Activated naive CD4-positive, alpha-beta T cell treated with anti-CD3 and anti-CD28 coated beads, Interleukin-2, amount 50 U/mL, for 24 hours (primary cell): Measurements from ENCODE around the gene LIX1L.

Experiments used
- H3K27ac Mint-ChIP-seq: one replicate; pipeline ENCODE4 v1.8.0; 2021; ENCODE audit warnings: mild to moderate bottlenecking, mixed read lengths
- H3K27me3 Mint-ChIP-seq: one replicate; pipeline ENCODE4 v1.8.0; 2021; ENCODE audit warnings: mixed read lengths
- H3K36me3 Mint-ChIP-seq: one replicate; pipeline ENCODE4 v1.8.0; 2021; ENCODE audit warnings: mixed read lengths
- H3K4me1 Mint-ChIP-seq: one replicate; pipeline ENCODE4 v1.8.0; 2021; ENCODE audit warnings: mixed read lengths
- H3K4me3 Mint-ChIP-seq: one replicate; pipeline ENCODE4 v1.8.0; 2021; ENCODE audit warnings: mild to moderate bottlenecking, mixed read lengths
- H3K9me3 Mint-ChIP-seq: one replicate; pipeline ENCODE4 v1.8.0; 2021; ENCODE audit warnings: mixed read lengths

LIX1L gene

DNA sequence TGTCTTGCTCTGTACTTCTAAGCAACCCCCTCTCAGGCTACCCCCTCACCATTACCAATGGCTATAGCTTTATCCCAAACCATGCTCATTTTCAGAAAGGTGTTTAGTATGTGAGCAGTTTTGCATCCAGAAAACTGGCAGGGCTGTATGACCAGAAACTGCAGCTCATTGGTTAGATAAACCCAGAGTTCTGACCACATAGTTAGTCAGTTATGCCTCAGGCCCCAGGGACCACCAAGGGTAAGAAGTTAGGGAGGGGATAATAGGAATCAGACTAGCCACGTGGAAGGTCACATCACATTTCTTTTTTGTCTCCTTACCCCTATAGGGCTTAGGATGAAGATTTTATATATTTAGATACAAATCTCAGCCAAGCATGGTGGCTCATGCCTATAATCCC lies 49.2 kb downstream of the LIX1L start:
- Mint-ChIP-seq H3K9me3 (no peaks in the 10 kb centered on the region), H3K4me1 (peaks cover 8% of the 10 kb centered on the region), H3K27me3 (no peaks in the 10 kb centered on the region), H3K27ac (no peak overlapping the region), H3K36me3 (peaks cover 5% of the 10 kb centered on the region), H3K4me3 (no peak overlapping the region)

DNA sequence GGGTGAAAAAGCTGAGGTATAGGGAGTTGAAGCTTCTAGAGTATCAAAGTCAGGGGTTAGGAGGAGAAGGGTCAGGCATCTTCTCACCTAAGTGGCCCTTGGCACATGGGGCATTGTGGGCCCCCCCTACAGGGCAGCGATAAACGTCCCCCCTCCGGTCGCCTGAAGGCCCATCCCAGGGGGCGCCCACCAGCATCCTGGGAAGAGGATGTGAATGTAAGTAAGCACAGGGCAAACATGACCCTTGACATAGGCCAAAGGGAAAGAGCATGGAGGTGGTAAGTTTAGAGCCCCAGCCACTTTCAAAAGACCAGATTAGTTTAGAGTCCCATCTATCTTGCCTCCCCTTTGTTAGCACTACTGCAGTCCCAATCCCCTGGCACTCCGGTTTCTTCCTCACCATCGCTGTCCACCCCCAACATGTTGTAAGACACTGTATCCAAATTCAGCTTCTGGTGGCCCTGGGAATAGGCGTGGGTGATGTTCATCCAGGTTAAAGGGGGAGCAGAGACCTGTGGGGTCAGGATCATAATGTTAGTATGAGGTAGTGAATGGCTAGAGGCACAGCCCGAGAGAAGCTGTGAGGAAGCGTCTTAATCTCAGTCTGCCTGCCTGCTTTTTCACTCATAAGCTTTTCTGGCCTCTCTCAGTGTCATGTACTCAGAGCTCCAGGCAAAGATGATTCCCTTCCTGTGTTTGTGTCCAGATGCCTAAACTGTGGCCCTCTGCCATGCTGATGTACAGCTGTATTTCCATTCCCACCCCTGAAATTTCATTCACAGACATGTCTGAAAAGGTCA lies 50.7 kb downstream of the LIX1L start:
- Mint-ChIP-seq H3K27ac (no peak overlapping the region), H3K4me1 (peaks cover 6% of the 10 kb centered on the region), H3K27me3 (no peaks in the 10 kb centered on the region), H3K36me3 (peaks cover 7% of the 10 kb centered on the region), H3K9me3 (no peaks in the 10 kb centered on the region), H3K4me3 (no peak overlapping the region)

DNA sequence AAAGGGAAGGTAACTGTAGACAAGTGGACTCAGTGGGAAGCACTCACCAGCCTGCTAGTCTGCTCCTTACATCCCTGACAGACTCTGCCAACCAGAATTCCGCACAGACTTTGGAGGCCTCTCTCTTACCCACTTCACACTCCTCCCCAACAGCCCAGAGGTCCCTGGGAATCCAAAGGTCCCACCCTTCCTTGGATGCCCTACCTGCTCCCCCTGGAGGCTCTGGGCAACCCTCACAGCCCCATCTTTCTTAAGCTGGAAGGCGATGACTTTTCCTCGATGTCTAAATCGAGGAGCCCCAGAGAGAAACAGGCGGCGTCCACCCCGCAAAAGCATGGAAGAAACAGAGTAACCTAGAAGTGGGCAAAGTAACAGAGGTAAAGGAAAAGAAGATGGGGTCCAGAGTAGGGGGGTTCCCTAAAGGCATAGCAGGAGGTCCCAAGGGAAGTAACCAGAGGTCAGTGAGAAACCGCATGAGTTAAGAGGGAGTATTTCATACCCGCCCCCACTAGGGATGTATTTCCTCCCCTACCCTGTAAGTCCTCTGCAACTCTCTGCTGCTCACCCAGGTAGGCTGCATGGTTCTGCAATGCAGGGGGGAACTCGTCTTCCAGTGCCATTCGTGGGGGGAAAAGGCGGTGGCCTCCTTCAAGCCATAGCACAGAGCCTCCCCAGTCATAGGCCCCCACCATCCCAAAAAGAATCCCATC lies 56.4 kb downstream of the LIX1L start:
- peaks cover 8% of the 10 kb centered on the region for H3K36me3 Mint-ChIP-seq
- no peaks in the 10 kb centered on the region for H3K9me3 Mint-ChIP-seq
- no peaks in the 10 kb centered on the region for H3K27me3 Mint-ChIP-seq
- H3K27ac Mint-ChIP-seq: peak overlapping the region; percentile 43
- no peaks in the 10 kb centered on the region for H3K4me1 Mint-ChIP-seq
- no peak overlapping the region for H3K4me3 Mint-ChIP-seq

DNA sequence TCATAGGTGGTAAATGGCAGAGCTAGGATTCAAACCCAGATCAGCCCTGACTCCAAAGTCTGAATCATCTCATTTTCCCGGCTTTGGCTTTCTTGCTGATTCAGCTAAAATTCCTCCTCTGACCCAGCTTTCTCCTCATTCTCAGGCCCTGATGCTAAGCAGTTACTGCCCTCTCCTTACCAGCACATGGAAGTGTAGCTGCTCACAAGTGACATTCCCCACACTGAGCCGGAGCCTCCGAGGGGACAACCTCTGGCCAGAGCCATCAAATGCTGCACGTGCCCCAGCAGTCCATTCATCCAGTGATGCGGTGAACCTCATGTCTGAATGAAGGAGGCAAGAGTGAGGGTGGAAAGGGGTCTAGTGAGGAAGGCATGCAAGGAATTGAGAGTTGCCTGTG lies 59.1 kb downstream of the LIX1L start:
- H3K27ac Mint-ChIP-seq: no peak overlapping the region

DNA sequence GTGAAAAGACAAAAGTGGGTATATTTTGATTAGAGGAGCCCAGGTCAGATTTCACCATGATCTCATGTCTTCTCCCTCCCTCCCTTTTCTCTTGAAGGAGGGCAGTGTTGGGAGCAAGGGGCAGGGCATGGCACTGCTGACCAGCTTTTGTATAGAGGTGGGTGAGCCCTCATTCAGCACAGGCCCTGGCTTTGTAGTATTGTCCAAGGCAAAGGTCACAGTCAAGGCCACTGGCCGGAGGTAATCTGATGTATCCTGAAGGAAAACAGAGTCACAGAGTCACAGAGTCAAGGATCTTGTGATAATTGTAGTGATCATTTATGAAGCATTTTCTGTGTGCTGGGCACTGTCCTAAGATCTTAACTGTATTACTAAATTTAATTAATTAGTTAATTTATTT lies 59.8 kb downstream of the LIX1L start:
- Mint-ChIP-seq H3K36me3 (peaks cover 5% of the 10 kb centered on the region), H3K9me3 (no peaks in the 10 kb centered on the region), H3K4me1 (no peaks in the 10 kb centered on the region), H3K27me3 (no peaks in the 10 kb centered on the region), H3K4me3 (no peak overlapping the region), H3K27ac (no peak overlapping the region)

More for the DNA sequence above, 59.1 kb downstream of the LIX1L start:
- H3K4me3 Mint-ChIP-seq: no peak overlapping the region
- peaks cover 5% of the 10 kb centered on the region for H3K36me3 Mint-ChIP-seq
- H3K4me1 Mint-ChIP-seq: no peaks in the 10 kb centered on the region
- no peaks in the 10 kb centered on the region for H3K27me3 Mint-ChIP-seq
- H3K9me3 Mint-ChIP-seq: no peaks in the 10 kb centered on the region

DNA sequence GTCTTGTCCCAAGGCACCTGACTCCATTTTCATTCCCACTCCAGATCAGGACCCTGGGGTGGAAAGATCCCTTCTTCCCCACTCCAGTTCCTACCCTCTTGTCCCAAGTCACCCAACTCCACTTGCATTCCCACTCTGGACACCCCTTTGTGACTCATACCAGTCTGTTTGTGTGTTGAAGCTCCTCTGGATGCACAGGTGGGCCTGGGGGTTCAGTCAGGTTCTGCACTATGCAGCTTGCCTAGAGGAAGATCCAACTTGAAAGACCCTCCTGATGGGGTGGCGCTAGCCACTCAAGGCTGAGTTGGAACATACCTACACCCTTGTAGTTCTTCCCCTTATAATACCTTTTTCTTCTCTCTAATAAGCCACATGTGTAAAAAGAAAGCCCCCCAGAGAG lies 62.3 kb downstream of the LIX1L start:
- Mint-ChIP-seq H3K27ac (no peak overlapping the region), H3K4me3 (no peak overlapping the region), H3K27me3 (no peaks in the 10 kb centered on the region), H3K36me3 (peaks cover 3% of the 10 kb centered on the region), H3K4me1 (no peaks in the 10 kb centered on the region), H3K9me3 (no peaks in the 10 kb centered on the region)

DNA sequence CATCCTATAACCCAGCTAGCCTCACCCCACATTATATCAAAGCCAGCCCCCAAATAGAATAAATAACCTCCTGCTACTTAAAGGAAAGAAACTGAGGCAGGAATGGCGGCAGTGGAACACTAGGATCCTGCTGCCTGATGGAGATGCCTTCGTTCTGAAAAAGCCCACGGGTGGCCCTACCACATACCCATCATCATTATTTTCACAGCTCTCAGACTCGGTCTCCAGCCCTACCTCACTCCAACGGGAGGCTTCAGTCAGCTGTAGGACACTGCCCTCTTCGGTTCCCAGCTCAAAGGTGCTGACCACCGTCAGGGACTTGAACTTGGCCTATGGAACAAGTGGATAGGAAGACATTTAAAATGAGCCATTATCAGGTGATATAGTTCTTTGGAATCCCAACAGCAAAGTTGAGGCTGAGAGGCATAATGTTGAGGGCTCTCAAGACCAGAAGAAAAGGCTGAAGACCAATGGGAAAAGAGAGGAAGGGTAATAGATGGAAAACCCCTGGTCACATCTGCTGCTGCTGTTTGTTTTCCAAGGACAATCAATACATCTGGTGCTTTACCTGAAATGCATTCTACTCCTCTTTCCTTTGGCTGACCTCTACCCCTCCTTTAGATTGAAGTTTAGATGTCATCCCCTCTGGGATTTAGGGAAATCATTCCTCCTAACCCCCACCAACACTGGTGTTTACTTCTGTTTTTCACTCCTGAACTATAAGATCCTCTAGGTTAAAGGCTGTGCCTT lies 64.3 kb downstream of the LIX1L start:
- Mint-ChIP-seq H3K4me3 (no peak overlapping the region), H3K27ac (no peak overlapping the region), H3K9me3 (no peaks in the 10 kb centered on the region), H3K27me3 (no peaks in the 10 kb centered on the region), H3K4me1 (no peaks in the 10 kb centered on the region), H3K36me3 (peaks cover 3% of the 10 kb centered on the region)

DNA sequence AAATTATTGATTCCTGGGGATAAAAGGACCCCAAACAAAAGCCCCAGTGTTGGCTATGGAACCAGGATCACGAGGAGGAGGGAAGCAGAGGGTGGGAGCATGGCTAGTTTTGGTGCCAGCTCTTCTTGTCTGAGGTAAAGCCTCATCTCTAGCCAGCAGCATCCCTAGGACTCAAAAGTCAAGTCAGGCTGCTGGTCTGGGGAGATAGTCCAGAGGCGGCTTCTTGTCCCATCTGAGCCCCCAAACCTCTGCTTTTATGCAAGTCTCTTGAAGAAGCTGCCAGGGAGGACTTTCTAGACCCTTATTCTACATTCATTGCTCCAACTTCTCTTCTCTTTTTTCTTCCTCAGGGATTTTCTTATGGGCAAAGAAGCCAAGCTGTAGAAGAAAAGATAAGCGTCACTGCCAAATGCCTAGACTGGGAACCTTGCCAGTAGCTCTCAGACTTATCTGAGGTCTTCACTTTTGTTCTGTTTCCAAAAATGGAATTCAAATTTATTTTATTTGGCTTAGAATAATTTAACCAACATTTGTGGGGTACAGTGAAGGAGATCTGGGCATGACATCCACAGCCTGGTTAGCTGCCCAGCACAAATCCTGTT lies 65.2 kb downstream of the LIX1L start:
- Mint-ChIP-seq H3K4me1 (no peaks in the 10 kb centered on the region), H3K9me3 (no peaks in the 10 kb centered on the region), H3K36me3 (no peaks in the 10 kb centered on the region), H3K4me3 (no peak overlapping the region), H3K27me3 (no peaks in the 10 kb centered on the region), H3K27ac (no peak overlapping the region)

DNA sequence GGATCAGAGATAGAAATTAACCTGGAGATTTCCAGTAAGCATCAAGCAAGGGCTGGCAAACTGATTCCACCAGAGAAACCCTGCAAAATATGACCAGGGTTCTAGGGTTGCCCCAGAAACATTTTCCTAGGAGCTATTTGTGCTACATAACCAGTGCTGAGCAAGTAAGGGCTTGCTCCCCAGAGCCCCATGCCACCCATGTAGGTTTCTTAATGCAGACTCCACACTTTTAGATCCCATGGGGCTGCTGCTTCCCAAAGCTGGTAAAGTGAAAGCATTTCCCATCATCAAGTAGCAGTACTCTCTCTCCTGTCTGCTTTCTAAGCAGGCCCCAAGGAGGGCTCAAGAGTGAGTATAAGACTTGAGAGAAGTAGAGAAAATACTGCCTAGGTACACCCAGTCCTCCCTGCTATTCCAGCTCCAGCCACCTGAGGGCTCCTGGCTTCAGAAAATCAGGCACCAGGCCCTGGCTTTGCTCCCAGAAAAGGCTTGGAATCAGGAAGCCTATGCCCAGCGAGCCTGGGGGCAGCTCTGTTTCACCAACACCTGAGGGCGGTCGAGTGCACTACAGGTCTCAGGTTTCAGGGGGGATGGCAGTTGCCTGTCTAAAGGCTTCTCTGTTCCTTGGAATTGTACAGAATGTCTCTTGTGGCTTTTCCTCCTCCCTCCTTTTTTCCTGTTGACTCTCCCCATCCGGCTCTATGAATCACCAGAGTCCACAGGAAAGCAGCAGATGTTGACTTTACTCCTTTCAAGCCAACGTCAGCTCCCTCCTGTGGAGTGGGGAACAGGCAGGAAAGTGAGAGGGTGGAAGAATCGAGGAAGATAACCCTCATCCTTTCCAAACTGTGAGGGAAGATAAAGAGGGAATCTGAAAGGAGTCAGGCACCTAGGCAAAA lies 66.0 kb downstream of the LIX1L start:
- Mint-ChIP-seq H3K4me3 (no peak overlapping the region), H3K27me3 (no peaks in the 10 kb centered on the region), H3K36me3 (no peaks in the 10 kb centered on the region), H3K27ac (no peak overlapping the region), H3K9me3 (no peaks in the 10 kb centered on the region), H3K4me1 (peaks cover 2% of the 10 kb centered on the region)

DNA sequence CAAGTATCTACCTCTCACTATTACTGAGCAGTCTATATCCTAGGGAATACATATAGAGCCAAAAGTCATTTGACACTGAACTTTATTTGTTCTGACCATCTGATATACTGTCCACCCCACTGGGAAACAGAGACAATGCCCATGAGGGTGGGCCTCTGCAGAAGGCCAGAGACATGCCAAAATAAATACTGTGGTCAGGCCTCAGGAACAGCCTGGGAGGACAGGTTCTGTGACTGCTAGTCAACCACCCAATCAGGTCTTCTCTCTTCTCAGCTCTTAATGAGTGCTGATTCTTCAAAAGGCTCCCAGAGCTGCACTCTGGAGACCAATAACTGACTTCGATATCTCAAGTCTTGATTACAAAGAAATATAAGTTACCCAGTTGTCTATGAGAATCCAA lies 66.7 kb downstream of the LIX1L start:
- no peak overlapping the region for H3K27ac Mint-ChIP-seq

DNA sequence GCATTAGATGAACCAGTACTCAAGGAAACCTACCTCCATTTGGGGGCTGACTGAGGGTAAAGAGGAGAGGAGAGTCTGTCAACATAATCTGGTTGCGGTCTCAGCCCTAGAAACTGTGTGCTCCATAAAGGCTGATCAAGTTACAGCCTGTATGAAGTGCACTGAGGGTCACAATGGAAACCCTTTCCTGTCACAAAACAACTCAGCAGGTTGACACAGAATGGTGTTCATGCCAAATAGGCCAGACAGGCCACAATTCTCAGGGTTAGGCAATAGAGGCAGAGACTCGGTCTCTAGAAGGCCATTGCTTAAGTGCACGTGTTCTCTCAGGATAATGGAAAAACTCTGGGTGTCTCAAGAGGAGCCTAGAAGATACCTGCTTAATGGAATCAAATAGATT lies 68.1 kb downstream of the LIX1L start:
- Mint-ChIP-seq H3K27ac (no peak overlapping the region), H3K36me3 (no peaks in the 10 kb centered on the region), H3K4me3 (no peak overlapping the region), H3K4me1 (peaks cover 12% of the 10 kb centered on the region), H3K9me3 (no peaks in the 10 kb centered on the region), H3K27me3 (peaks cover 5% of the 10 kb centered on the region)

More for the DNA sequence above, 66.7 kb downstream of the LIX1L start:
- Mint-ChIP-seq H3K27me3 (no peaks in the 10 kb centered on the region), H3K9me3 (no peaks in the 10 kb centered on the region), H3K4me1 (peaks cover 3% of the 10 kb centered on the region), H3K4me3 (no peak overlapping the region), H3K36me3 (no peaks in the 10 kb centered on the region)

DNA sequence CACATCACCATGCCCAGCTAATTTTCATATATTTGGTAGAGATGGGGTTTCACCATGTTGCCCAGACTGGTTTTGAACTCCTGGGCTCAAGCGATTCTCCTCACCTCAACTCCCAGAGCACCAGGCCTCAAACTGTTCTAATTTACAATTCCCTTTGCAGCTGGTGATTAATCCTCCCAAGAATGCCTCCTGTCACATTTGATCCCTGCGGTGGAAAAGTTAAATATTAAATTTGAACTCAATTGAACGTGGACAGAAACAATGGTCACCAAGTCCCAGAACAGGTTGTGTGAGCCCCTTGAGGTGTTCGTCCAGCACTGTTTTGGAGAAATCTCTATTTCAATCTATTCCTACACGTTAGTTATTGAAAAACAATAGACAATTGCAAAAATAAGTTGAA lies 70.2 kb downstream of the LIX1L start:
- peak overlapping the region; percentile 15 for H3K4me3 Mint-ChIP-seq
- no peak overlapping the region for H3K27ac Mint-ChIP-seq
- no peaks in the 10 kb centered on the region for H3K36me3 Mint-ChIP-seq
- H3K4me1 Mint-ChIP-seq: peaks cover 13% of the 10 kb centered on the region
- no peaks in the 10 kb centered on the region for H3K9me3 Mint-ChIP-seq
- peaks cover 13% of the 10 kb centered on the region for H3K27me3 Mint-ChIP-seq

DNA sequence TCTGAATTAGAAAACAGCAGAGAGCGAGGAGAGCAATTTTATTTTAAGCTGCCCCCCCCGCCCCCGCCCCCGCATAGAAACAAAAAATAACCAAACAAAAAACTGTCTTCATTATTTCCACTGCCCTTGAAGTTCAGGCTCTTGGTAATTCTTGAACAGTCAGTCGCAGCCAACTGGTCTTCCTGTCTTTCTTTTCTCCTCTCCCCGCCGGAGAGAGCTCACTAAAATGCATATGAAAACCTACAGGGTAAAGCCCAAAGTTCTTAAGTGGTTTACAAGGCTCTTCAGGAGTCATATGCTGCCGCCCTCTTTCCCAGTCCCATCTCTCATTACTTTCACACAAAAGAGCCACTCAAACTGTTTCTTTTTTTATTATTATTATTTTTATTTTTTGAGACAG lies 71.0 kb downstream of the LIX1L start:
- Mint-ChIP-seq H3K27me3 (peaks cover 13% of the 10 kb centered on the region), H3K9me3 (no peaks in the 10 kb centered on the region), H3K36me3 (no peaks in the 10 kb centered on the region), H3K4me1 (peaks cover 13% of the 10 kb centered on the region), H3K4me3 (peak overlapping the region; percentile 66), H3K27ac (no peak overlapping the region)

DNA sequence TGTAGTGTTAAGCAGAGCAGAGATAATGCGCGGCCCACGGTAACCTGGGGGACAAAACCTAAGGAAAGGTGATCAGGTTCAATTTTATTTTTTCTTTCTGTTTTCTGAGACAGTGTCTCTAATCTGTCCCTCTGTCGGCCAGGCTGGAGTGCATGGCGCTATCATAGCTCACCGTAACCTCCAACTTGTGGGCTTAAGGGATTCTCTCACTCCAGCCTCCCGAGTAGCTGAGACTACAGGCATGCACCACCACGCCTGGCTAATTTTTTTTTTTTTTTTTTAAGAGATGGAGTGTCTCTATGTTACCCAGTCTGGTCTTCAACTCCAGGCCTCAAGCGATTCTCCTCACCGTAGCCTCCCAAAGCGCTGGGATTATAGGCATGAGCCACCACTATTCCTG lies 71.4 kb downstream of the LIX1L start:
- Mint-ChIP-seq H3K27ac (no peak overlapping the region), H3K27me3 (peaks cover 13% of the 10 kb centered on the region), H3K9me3 (no peaks in the 10 kb centered on the region), H3K36me3 (no peaks in the 10 kb centered on the region), H3K4me3 (peak overlapping the region; percentile 80), H3K4me1 (peaks cover 13% of the 10 kb centered on the region)
